Suprapubic skin (tissue), 4 donors: Measurements from ENCODE around the gene ANKRD44. TPM values are rescaled to one million over a fixed set of nuclear protein-coding genes. Genes with fewer than 3 reads are reported as not detected.

Source experiments
- DNase-seq, 2 donors: peaks; one replicate each; pipeline ENCODE4 v3.0.0-alpha.2; 2019; ENCODE audit warnings: low spot score in 2 of 2
- H3K27ac ChIP-seq: fragments of 200-600 bp; sonication (generic); one replicate; pipeline ENCODE4 v1.5.1; 2019
- H3K27me3 ChIP-seq: fragments of 200-600 bp; sonication (generic); one replicate; pipeline ENCODE4 v1.5.1; 2019
- H3K36me3 ChIP-seq: fragments of 200-600 bp; sonication (generic); one replicate; pipeline ENCODE4 v1.5.1; 2019
- H3K4me1 ChIP-seq: fragments of 200-600 bp; sonication (generic); one replicate; pipeline ENCODE4 v1.5.1; 2019
- H3K4me3 ChIP-seq: fragments of 200-600 bp; sonication (generic); one replicate; pipeline ENCODE4 v1.5.1; 2019; ENCODE audit warnings: mild to moderate bottlenecking
- H3K9me3 ChIP-seq: fragments of 200-600 bp; sonication (generic); one replicate; pipeline ENCODE4 v1.5.1; 2019
- EP300 ChIP-seq: sonication (generic); formaldehyde crosslinking; IDR thresholded peaks from one replicate; pipeline ENCODE4 v1.6.1; 2017; ENCODE audit warnings: antibody characterized with exemption
- POLR2A ChIP-seq, 2 donors: fragments of 450-650 bp; IDR thresholded peaks; one replicate each; pipeline ENCODE4 v1.6.1; 2017; ENCODE audit warnings: antibody characterized with exemption in 2 of 2, mild to moderate bottlenecking in 2 of 2, moderate library complexity in 2 of 2
- POLR2AphosphoS5 ChIP-seq, 3 donors: sonication (generic); formaldehyde crosslinking; IDR thresholded peaks; one replicate each; pipeline ENCODE4 v1.6.1; 2017; ENCODE audit warnings: antibody characterized with exemption in 3 of 3
- WGBS: methylation state at CpG from one replicate; pipeline ENCODE4 v1.1.5; 2018; 5-methylcytosine and 5-hydroxymethylcytosine counted together
- total RNA-seq, 4 donors: library from RNA; depleted of rRNA; stranded (reverse); fragments of >200 nt; gene quantifications; one replicate each; pipeline ENCODE4 v1.1.0, GENCODE V29; 2016
- TF ChIP-seq, protein P1 (sequence below), 2 donors: fragments of 200-600 bp in 1 of 2; fragments of 450-650 bp in 1 of 2; sonication (generic) in 1 of 2; IDR thresholded peaks; one replicate each; pipeline ENCODE4 v1.5.1; 2016 to 2019; ENCODE audit warnings: antibody characterized with exemption in 2 of 2, mild to moderate bottlenecking in 1 of 2, moderate library complexity in 1 of 2

The ANKRD44 gene
- total RNA-seq, 4 donors from 2014 or later = 6.3 to 34.4 (median 17.8) TPM

DNA sequence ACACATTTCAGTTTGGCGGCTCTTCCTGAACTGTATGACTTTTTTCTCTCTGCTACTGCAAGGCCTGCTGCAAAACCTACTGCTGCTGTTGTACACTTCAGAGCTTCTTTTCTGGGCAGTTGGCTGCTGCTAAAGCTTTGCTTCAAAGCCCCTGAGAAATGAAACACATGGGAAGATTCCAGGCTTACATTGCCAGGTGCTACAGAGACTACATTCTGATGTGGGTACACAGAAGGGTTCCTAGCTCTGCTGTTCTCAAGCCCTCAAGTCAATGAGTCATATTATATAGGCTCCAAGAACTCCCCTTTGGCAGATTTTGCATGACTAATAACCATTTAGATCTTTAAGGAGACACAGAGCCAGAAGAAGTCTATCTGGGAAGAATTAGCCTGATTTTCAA, 371.2 kb downstream of the ANKRD44 start:
- no peaks in the 10 kb centered on the region for H3K9me3 ChIP-seq
- 33% methylated on average over 1 of the region's 1 CpG for WGBS
- TF ChIP-seq POLR2AphosphoS5 (IDR thresholded peaks at IDR 0.05) (no peak), EP300 (no peak), POLR2A (IDR thresholded peaks at IDR 0.05) (no peak)
- TF ChIP-seq, protein P1, sequence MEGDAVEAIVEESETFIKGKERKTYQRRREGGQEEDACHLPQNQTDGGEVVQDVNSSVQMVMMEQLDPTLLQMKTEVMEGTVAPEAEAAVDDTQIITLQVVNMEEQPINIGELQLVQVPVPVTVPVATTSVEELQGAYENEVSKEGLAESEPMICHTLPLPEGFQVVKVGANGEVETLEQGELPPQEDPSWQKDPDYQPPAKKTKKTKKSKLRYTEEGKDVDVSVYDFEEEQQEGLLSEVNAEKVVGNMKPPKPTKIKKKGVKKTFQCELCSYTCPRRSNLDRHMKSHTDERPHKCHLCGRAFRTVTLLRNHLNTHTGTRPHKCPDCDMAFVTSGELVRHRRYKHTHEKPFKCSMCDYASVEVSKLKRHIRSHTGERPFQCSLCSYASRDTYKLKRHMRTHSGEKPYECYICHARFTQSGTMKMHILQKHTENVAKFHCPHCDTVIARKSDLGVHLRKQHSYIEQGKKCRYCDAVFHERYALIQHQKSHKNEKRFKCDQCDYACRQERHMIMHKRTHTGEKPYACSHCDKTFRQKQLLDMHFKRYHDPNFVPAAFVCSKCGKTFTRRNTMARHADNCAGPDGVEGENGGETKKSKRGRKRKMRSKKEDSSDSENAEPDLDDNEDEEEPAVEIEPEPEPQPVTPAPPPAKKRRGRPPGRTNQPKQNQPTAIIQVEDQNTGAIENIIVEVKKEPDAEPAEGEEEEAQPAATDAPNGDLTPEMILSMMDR (IDR thresholded peaks at IDR 0.05) = no peak
- H3K27me3 ChIP-seq = no peaks in the 10 kb centered on the region
- no peak overlapping the region for H3K4me3 ChIP-seq
- H3K27ac ChIP-seq = no peak overlapping the region
- no peak for DNase-seq
- no peaks in the 10 kb centered on the region for H3K36me3 ChIP-seq
- no peaks in the 10 kb centered on the region for H3K4me1 ChIP-seq

Other genes with a start within 250 kb of the ANKRD44 start
- 100 to 1,000 TPM; 216 to 894 (median 222) TPM for gene SF3B1, start 124.2 kb upstream of the ANKRD44 start, total RNA-seq
- gene COQ10B, start 142.8 kb upstream of the ANKRD44 start, total RNA-seq = 10 to 100 TPM; 19.7 to 30.5 (median 25.2) TPM
- 100 to 1,000 TPM in 3 of 4 donors, 10 to 100 TPM in 1; 86.9 to 148 (median 112) TPM for gene HSPD1, start 189.1 kb upstream of the ANKRD44 start, total RNA-seq
- 10 to 100 TPM; 50.0 to 86.8 (median 75.9) TPM for gene HSPE1, start 189.6 kb upstream of the ANKRD44 start, total RNA-seq
- gene MOB4, start 205.3 kb upstream of the ANKRD44 start, total RNA-seq = 10 to 100 TPM; 17.8 to 30.4 (median 22.6) TPM